ENCODE measurements around the gene ADIPOR2. TPM values are rescaled to one million over a fixed set of nuclear protein-coding genes. Genes with fewer than 3 reads are reported as not detected.
"Not testable (repeated sequence)": the region's sequence is repeated elsewhere in the genome, so short reads cannot be mapped to it uniquely, and the experiment has no call there.

ADIPOR2 gene
- total RNA-seq, 1 experiment from 2014 or later, result 31.7 TPM

DNA sequence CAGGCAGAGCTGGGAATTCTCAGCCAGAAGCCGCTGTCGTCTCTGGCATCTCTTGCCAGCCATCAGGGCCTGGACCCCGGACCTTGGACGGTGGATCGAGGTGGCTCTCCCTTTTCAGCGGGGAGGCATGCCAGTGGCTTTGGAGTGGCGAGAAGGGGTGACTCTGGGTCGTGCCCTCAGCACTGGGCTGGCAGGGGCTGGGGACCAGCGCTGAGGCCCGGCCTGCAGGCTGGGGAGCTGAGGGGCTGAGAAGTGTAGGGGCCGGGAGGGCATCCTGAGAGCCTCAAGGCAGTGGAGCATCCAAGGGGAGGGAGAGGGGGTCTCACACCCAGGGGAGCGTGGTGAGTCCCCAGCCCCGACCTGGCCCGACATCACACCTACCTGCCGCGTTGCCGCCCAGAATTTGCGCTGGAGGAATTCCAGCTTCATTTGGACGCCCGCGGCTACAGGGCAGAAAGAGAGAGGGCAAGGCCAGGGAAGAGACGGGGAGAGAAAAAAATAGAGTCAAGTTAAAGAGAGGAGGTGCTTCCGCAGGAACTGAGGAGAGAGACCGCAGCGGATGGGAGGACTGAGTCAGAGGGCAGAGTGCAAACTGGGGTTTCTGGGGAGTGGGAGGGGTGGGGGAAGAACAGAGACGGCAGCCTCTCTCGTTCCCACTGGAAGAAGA, 120.5 kb downstream of the ADIPOR2 start:
- no peak for DNase-seq (ENCODE audit: low spot score)

DNA sequence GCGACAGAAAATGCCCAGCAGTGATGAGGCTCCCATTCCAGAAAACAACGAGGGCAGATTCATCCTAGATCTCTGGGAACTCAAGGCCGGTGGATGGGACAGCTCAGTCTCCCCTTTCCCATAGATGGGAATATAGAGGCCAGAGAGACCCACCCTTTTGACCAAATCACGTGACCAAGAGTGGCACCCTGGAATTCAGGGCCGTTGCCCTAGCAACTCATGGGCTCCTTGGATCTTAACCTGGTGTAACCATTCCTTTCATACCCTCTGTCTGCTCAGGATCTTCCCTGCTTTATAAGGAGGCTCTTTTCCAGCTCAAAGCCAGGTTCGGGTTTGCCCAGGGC, 121.0 kb downstream of the ADIPOR2 start:
- no peak for DNase-seq (ENCODE audit: low spot score)

DNA sequence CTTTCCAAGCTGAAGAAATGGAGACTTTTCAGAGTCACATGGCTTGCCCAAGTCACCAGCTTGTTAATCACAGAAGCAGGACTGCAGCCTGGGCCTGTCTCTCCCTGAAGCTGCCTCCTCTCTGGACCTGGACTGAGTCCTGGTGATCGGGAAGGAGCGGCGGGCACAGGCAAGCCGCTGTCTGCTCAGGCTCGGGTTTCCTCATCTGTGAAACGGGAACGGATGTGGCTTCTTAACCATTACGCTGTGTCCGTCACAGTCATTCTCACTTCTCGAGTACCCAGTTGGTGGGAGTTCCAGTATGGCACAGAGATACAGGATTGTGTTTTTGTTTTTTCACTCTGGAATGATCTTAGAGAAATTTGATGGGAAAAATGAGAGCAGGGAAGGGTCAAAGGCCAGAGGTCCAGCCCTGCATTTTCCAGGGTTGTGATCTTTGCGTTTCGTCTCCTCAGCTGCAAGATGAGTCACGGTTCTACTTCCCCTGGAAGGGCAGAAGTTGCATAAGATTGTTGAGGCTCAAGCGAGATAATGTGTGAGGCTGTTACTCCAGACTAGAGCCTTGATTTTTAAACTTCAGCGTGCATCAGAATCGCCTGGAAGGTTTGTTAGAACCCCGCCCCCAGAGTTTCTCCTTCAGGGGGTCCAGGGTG, 121.9 kb downstream of the ADIPOR2 start:
- no peak for DNase-seq (ENCODE audit: low spot score)

DNA sequence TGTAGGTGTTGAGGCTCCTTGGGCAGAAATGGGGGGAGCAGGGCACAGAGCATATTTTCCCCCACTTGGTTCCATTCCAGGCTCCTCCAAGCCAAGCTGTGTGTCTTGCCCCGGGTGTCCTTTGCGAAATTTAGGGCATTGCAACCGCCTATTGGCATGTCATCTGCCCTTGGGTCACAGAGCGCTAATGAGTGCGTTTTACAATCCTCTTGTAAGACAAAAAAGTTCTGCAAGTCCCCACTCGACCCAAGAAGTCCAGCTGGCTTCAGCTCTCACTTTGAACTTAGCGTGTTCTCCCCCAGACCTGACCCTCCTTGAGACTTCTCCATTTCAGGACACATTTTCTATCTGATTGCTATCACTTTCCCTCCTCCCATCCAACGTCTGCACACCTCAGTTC, 123.4 kb downstream of the ADIPOR2 start:
- DNase-seq (ENCODE audit: low spot score), result no peak

DNA sequence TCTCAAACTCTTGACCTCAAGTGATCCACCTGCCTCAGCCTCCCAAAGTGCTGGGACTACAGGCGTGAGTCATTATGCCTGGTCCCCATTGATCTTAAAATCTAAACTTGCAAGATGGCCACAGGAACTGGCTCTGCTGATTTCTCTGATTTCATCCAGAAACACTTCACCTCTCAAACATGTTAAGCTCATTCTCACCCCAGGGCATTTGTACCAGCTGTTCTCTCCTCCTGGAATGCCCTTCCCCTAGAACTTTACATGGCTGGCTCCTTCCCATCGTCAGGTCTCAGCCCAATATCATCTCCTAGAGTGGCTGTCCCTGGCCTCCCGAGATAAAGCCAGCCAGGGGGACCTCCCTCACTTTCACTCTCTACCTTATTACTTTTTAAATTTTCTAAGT, 124.2 kb downstream of the ADIPOR2 start:
- DNase-seq (ENCODE audit: low spot score), result no peak

DNA sequence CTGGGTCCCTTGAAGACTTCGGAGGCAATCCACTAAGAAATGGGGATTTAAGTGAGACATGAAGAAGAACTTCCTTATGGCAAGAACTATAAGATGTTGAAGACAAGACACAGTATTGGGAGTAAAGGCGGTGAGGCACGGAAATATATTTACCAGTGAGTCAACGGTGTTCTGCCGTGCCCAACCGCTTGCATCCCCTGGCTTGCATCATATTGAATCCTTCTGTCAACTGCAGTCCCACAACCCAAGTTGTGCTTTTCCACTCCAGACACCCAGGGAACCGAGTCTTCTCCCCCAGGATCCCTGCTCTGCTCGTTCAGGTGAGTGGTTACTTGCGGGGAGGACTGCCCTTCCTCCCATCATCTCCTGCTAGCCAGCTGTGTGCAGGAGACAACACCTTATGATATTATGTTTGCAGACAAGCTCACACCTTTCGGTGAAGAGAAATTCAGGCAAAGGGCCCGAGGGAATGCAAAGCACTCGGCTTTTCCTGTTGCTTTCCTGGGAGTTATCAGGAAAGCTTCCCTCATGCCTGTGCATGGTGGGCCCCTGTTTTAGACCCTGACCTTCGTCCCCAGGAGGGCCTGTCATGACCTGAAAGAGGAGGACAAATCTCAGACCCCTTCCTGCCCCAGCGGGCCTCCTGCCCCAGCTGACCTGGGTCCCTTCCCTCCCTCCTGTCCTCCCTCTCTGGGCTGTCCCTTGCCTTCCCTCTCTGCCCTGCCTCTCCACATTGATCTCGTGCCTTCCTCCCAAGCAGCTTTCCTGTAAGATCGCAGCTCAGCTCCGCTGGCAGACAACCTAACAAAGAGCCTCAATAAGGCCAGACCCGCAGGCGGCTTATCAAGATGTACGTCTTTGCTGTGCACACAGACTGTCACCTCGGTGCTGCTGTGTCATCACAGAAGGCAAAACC, 125.2 kb downstream of the ADIPOR2 start:
- no peak for DNase-seq (ENCODE audit: low spot score)

DNA sequence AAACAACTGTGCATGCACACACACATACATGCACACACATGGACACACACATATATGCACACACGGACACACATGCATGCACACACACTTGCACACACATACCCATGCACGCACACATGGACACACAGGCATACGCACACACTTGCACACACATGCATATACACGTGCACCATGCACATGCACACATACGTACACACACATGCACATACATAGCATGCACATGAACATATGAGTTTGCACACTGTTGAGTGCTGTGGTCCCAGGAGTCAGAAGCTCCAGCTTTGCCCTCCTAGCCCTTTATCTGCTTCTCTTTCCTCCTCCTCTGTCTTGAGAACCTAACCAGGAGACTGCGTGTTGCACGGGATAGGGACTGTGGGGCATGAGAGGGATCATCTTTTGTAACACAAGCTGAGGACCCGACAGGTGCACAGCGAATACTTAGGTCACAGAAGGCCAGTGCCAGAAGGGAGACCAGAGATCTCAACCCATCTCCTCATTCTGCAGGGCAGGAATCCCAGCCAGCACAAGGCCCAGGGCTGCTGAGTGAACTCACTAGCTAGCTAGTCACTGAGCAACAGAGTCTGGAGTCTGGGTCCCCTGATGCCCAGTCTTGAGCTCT, 126.0 kb downstream of the ADIPOR2 start:
- no peak for DNase-seq (ENCODE audit: low spot score)

DNA sequence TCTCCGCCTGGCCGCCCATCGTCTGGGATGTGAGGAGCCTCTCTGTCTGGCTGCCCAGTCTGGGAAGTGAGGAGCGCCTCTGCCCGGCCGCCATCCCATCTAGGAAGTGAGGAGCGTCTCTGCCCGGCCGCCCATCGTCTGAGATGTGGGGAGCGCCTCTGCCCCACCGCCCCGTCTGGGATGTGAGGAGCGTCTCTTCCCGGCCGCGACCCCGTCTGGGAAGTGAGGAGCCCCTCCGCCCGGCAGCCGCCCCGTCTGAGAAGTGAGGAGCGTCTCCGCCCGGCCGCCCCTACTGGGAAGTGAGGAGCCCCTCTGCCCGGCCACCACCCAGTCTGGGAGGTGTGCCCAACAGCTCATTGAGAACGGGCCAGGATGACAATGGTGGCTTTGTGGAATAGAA, 127.1 kb downstream of the ADIPOR2 start:
- DNase-seq (ENCODE audit: low spot score), result not testable (repeated sequence)

DNA sequence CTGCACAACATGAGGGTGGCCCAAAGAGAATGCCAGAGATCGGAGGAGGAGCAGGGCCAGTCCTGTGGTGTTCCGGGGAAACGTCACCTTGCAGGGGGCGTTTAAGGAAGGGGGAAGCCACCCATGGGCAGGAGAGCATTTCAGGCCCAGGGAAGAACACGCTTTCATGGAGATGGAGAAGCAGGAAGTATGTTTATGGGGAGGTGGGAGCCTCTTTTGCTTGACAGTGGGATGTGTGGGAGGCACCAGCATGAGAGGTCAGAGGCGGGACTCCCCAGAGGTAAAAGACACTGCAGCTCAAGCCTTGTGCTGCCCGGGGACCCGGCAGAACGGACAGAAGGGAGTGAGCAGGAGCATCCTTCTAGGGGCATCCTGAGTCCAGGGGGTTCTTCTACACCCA, 128.2 kb downstream of the ADIPOR2 start:
- no peak for DNase-seq (ENCODE audit: low spot score)

DNA sequence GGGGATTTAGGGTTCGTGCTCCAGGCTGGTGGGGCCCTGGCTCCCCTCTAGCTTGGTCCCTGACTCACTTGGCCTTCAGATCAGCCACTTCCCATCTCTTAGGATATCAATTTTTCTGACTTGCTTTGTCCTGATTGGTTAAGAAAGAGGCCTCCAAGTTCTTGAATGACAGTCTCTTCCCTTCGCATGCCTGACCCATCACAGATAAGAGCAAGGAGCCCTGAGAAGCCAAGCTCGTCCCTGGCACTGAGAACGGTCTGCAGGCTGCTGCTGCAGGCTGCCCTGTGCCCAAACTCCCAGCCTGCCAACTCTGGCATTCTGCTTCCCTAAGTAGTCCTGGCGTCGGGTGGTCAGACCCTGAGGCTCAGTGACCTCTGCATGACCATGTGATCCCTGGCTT, 128.7 kb downstream of the ADIPOR2 start:
- DNase-seq (ENCODE audit: low spot score), result no peak

DNA sequence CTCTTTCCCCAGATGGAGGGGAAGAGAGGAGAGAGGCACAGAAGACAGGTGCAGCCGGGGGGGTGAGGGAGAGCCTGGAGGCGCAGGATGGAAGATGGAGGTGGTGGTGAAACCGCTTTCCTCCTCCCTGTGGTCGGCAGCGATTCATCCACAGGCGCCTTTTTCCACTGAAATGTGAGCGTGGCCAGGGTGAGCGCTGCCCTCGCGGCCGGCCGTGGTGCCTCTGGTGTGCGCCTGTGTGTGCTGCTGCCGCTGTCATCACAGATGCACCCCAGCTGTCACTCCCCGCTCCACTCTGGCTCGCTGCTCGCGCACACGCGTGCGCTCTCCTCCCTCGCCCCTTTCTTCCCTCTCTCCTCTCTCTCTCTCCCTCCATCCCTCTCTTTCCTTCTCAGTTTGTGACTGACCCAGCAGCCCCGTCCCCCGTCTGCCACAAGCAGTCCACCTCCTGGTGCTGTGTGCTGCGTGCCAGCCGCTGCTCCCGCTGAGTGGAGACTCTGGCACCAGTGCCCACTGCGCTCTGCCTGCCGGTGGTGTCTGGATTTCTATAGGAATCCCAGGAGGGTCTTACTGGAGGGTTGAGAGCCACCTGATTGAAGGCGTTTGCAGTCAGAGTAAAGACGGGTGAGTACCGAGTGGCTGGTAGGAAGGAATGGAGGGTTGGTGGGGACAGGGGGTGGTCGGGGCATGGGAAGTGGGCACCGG, 129.5 kb downstream of the ADIPOR2 start, which contains the start of gene LRTM2:
Gene LRTM2 (plus strand): TSS at position 375 of the 705 bp plus-strand sequence. CDS start 7,584 bp downstream, outside the sequence.
- no peak for DNase-seq (ENCODE audit: low spot score)

DNA sequence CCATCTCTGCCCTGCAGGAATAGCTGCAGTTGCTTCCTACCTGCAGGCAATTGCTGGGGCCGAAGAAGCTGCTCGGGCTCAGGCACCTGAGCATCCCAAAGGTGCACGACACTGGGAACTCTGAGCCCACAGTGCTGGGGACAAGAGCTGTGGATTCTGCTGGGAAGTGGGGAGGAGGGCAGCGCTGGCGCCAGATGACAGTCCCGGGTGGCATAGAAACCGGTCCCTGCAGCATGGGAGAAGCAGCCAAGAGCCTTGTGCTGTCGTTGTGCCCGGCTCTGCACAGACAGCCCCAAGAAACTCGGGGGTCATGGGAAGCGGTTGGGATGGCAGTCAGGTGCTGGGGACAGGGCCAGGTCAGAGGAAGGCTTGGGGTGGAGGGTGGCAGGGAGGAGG, 130.0 kb downstream of the ADIPOR2 start:
- no peak for DNase-seq (ENCODE audit: low spot score)

DNA sequence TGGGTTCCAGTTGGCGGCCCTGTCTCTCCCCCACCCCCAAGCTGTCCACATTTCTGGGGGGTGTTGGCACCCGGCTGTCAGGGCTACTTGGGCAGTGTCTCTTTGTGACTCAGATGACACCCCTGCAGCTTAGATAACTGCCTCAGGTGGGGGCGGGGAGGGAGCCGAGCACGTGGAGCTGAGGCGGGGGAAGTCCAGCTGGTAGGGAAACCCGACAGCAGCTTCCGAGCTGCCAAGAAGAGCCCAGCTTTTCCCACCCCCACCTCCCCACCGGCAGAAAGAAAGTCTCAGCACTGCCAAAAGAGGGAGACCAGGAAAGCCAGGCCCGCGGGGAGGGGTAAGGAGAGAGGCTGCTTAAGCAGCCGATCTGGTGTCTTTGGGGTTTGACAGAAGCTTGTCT, 130.9 kb downstream of the ADIPOR2 start:
- no peak for DNase-seq (ENCODE audit: low spot score)

DNA sequence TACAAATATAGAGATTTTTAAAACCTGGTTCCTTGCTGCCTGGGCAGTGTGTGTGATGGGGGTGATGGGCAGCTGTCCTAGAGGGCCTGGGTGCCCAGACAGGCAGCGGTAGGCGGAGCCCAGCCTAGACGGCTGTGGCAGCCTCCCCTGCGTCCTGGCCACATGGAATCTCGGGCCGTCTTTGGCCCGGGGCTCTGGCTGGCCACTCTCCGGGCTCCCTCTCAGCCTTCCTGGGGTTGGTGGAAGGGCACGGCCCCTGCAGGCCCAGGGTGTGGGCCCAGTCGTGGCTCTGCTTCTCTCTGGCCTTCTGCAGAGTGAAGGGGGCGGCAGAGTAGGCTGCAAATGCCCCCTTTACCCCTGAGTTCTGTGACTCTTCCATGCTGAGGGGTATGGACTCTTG, 131.8 kb downstream of the ADIPOR2 start:
- no peak for DNase-seq (ENCODE audit: low spot score)

DNA sequence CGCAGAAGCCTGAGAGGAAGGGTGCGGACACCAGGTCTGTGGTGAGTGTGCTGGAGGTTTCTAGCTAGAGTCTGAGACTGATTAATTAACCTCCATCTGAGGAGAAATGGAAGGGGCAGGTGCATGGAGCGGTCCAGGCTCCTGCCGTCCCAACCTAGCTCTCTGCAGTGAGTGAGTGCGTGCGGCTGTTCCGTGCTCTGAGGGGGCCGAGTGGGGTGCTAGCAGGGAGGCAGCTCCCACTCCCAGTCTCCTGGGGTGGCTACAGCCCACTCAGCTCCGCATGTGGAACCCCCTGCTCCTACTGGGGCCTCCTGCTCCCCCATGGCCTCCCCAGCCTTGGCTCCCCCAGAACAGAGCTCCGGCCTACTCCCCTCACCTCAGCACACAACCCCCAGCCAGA, 132.4 kb downstream of the ADIPOR2 start:
- DNase-seq (ENCODE audit: low spot score), result no peak

DNA sequence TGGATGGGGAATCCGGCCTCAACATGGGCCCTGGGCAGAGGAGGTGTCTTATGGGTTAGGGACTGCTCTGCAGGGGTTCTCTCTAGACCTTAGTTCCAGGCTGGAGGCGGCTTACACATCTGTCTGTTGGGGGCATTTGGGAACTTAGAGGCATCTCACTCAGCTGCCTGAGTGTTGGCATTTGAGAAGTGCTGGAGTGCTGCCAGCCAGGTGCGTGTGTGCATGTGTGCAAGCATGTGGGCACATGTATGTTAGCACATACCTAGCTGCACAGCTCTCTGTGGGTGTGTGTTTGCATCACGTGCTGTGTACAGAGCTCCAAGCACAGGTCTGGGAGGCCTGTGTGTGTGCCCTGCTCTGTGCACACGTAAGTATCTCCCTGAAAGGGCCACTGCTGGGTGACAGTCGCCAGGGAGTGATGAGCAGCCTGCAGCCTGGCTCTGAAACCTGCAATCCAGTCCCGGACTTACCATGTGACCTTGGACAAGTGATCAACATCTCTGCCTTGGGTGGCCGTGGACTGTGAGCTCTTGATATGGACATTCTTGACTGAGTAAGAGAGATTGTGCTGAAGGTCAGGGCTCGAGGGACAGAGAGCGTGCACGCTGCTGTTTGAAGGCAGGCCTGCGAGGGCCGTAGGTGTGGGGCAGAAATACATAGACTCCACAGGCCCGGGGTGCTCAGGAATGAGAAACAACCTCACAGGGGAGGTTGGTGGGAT, 134.7 kb downstream of the ADIPOR2 start:
- no peak for DNase-seq (ENCODE audit: low spot score)

DNA sequence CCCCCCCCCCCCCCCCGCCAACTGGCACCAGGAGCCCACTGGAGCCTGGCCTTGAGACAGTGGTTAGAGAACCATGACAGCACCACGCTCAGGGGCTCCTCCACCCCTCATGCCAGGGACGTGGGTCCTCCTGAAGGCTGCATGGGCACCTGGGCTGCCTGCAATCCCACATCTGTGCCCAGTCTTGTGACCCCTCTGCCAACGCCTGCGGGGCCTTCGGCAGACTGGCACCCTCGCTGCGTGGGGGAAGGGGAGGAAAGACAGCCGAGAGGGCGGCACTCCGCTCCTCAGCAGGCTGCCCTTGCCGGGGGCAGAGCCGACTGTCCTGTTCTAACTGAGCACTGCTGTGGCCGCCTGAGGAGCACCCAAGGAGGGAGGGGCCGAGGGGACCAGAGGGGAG, 135.5 kb downstream of the ADIPOR2 start:
- DNase-seq (ENCODE audit: low spot score), result no peak

DNA sequence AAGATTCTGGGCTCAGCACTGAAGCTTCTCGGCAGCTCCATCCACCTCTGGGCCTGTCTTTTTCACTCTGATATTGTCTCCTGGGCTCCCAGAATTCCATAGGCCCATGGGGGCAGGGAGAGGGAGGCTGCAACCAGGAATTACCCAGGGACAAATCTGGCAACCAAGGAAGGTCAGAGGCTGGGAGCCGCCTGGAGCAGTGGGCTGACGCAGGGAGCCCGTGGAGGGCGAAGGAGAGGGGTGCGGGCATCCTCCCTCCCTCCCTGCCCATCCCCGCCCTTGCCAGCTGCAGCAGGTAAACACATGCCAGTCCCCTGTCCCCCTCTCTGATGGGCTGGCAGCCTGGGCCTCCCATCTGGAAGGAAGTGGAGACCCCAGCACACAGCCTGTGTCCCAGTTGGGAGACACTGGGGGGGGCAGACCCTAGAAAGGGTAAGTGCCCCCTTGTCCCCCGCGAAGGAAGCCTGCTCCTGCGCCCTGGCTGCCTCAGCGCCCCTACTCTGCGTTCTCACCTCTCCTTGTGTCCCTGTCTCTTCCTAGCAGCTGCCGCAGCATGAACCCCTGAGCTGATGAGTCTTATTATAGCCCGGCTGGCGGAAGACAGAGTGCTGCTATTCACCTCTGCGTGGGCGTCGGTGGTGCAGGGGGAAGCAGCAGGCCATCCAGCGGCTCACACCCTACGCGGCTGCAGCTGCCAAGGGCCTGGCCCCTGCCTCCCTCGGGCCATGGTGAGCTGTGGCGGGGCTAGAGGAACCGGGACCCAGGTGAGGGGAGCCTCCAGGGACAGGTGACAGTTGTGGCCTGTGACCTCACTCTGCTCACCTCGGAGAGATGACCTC, 136.2 kb downstream of the ADIPOR2 start:
- no peak for DNase-seq (ENCODE audit: low spot score)

DNA sequence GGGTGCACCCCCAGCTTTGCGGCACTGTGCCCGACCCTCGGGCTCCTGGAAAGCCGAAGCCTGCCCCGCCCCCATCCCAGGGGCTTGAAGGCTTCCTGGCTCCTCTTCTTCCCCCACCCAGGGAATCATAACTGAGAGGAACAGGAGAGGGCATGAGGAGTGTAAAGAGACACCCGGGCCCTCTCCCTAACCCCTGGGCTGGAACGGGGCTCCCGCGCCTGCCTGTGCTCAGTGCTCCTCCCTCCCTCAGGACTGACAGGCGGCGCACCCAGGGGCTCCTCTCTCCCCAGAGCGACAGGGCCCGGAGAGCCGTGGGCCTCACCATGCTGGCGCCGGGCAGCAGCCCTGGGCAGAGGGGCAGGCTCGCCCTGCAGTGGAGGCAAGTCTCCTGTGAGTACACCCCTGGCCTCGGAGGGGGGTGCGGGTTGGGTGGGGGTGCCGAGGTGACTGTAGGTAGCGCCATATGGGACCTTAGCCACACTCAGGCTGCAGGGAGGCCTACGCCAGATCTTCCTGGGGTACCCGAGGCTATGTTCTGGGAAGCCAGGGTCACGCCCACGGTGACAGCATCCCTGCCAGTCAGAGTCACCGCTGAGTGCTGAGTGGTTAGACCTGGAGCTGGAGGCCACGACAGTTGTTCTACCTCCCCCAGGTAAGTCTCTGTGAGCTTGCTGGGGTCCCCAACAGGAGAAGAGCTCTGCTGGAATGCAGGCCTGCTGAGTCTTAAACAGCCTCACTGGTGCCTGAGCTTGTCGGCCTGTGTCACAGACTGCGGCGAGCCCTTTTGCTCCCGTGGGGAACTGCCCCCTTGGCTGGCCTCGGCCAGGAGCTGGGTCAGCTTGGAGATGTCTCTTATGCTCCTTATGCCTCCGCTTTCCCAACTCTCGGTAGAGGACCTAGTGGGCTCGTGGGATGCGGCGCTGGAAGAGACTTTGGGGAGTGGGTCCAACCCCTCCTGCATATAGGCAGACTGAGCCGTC, 137.2 kb downstream of the ADIPOR2 start:
- DNase-seq (ENCODE audit: low spot score), result no peak
